Esophagus squamous epithelium (tissue), 4 donors: ENCODE measurements around the gene CAMK4.

Experiments
- CTCF ChIP-seq, 6 experiments: fragments of 450-650 bp in 4 of 6; fragments of 200-600 bp in 2 of 6; sonication (generic) in 2 of 6; IDR thresholded peaks; one replicate each; pipeline ENCODE4 v1.5.1; 2016 to 2019; ENCODE audit warnings: antibody characterized with exemption in 6 of 6, mild to moderate bottlenecking in 4 of 6, moderate library complexity in 4 of 6
- POLR2A ChIP-seq, 4 donors: fragments of 450-650 bp; IDR thresholded peaks; one replicate each; pipeline ENCODE4 v1.6.1; 2017; ENCODE audit warnings: antibody characterized with exemption in 4 of 4, mild to moderate bottlenecking in 4 of 4, moderate library complexity in 3 of 4

GRCh38 chr5:111215971-111216370 is 8.2 kb upstream of the CAMK4 start:
- TF ChIP-seq CTCF (IDR thresholded peaks at IDR 0.05) (no peak), POLR2A (IDR thresholded peaks at IDR 0.05) (no peak)
